Muscle layer of duodenum (tissue), 2 donors: ENCODE results near the gene TMIE.

Experiments
- H3K27ac ChIP-seq: one replicate; pipeline ENCODE4 v1.7.0; 2013; ENCODE audit warnings: mild to moderate bottlenecking, low read length
- H3K27me3 ChIP-seq: one replicate; pipeline ENCODE4 v1.7.0; 2013; ENCODE audit warnings: low read depth, mild to moderate bottlenecking, control low read depth, low read length
- H3K36me3 ChIP-seq, 2 donors: one replicate each; pipeline ENCODE4 v1.7.0; 2013; ENCODE audit warnings: low read length in 2 of 2, control low read depth in 1 of 2, mild to moderate bottlenecking in 1 of 2; ENCODE audit not compliant: insufficient read depth in 2 of 2, control insufficient read depth in 1 of 2
- H3K4me1 ChIP-seq, 2 donors: one replicate each; pipeline ENCODE4 v1.7.0; 2013; ENCODE audit warnings: low read length in 2 of 2, mild to moderate bottlenecking in 2 of 2, control low read depth in 1 of 2, moderate library complexity in 1 of 2; ENCODE audit not compliant: insufficient read depth in 2 of 2, control insufficient read depth in 1 of 2
- H3K4me3 ChIP-seq, 2 donors: one replicate each; pipeline ENCODE4 v1.7.0; 2013; ENCODE audit warnings: low read length in 2 of 2, low read depth in 1 of 2, mild to moderate bottlenecking in 1 of 2
- H3K9me3 ChIP-seq, 2 donors: one replicate each; pipeline ENCODE4 v1.7.0; 2013; ENCODE audit warnings: low read length in 2 of 2, control low read depth in 1 of 2, mild to moderate bottlenecking in 1 of 2; ENCODE audit not compliant: control insufficient read depth in 1 of 2
- donor health status: healthy.

Gene TMIE, protein sequence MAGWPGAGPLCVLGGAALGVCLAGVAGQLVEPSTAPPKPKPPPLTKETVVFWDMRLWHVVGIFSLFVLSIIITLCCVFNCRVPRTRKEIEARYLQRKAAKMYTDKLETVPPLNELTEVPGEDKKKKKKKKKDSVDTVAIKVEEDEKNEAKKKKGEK

DNA sequence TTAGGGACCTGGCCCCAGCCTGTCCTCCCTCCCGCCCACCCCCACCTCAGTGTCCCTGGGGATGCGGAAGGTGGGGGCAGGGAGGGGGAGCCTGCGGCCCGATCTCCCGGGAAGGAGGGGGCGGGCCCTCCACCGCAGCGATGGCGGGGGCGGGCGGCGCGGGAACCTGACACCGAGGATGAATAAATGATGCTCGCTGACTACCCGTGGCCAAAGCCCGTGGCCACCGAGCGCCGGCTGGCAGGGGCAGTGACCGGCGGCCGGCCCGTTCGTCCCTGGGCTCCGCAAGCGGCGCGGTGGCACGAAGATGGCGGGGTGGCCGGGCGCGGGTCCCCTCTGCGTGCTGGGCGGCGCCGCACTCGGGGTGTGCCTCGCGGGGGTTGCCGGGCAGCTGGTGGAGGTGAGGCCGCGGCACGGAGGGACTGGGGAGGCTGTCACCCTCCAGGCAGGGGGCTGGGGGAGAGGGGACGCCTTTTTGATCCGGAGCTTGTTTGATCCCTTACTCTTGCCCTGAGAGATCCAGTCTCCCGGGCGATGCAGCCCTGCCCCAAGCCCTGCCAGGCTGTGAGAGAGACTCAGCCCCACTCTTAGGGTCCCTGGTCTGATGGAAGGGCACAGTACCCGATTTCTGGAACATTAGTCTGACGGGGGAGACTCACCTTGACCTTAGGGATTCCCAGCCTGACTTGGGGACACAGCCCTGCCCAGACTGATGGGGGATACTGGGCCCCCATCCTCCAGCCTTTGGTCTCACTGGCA lies at the start of gene TMIE:
TMIE (plus strand) TSS at position 212 of the 759 bp plus-strand sequence; CDS start at position 308, 96 bp downstream.
- Histone ChIP-seq H3K9me3 (no peaks in the 10 kb centered on the region), H3K27me3 (peaks cover 4% of the 10 kb centered on the region), H3K27ac (no peak within 1 kb of the TSS), H3K36me3 (no peaks in the 10 kb centered on the region), H3K4me1 (peaks cover 0 to 38% of the 10 kb centered on the region in 2 donors), H3K4me3 (peak within 1 kb of the TSS in 1 of 2 donors; percentile 54)

DNA sequence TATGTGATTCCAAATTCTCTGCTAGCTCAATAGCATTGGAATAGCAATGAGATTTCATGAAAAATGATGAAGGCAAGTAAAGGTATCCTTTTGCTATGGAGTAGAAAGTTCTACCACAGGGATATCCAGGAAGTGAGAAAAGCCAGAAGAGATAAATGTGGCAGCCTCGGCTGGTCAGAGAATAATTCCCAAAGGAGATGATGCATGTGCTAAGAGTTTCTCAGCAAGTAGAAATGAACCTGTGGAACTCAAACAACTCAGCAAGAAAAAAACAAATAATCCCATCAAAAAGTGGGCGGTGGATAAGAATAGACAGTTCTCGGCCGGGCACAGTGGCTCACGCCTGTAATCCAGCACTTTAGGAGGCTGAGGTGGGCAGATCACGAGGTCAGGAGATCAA lies 45.9 kb upstream of the TMIE start:
- Histone ChIP-seq H3K36me3 (no peaks in the 10 kb centered on the region), H3K27ac (no peak overlapping the region), H3K4me1 (no peaks in the 10 kb centered on the region), H3K27me3 (no peaks in the 10 kb centered on the region), H3K4me3 (no peak overlapping the region), H3K9me3 (peaks cover 0 to 9% of the 10 kb centered on the region in 2 donors)

DNA sequence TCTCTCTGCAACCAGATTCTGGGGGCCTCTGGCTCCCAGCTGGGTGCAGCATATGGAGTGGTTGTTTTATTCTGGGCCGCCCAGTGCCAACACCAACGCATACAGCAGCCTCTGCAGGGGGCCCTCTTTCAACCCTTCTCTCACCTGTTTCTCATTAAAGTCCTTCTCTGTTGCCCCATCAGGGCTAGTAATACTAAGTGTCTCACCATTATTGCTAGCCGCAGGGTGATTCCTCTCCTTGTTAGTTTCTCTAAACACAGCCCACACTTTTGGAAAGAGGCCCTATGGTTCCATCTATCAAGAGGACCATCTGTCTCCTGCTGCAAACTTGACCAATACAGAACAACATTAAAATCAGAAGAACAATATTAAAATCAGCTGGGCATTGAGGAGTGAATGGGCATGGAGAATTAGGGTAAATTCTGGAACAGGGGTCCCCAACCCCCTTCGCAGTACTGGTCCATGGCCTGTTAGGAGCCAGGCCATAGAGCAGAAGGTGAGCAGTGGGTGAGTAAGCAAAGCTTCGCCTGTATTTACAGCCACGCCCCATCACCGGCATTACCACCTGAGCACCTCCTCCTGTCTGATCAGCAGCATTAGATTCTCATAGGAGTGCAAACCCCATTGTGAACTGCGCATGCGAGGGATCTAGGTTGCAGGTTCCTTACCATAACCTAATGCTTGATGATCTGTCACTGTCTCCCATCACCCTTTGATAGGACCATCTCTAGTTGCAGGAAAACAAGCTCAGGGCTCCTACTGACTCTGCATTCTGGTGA lies 44.2 kb upstream of the TMIE start:
- H3K36me3 ChIP-seq = no peaks in the 10 kb centered on the region
- no peaks in the 10 kb centered on the region for H3K27me3 ChIP-seq
- H3K4me3 ChIP-seq = no peak overlapping the region
- H3K9me3 ChIP-seq = peaks cover 0 to 8% of the 10 kb centered on the region in 2 donors
- H3K4me1 ChIP-seq = no peaks in the 10 kb centered on the region
- H3K27ac ChIP-seq = no peak overlapping the region

DNA sequence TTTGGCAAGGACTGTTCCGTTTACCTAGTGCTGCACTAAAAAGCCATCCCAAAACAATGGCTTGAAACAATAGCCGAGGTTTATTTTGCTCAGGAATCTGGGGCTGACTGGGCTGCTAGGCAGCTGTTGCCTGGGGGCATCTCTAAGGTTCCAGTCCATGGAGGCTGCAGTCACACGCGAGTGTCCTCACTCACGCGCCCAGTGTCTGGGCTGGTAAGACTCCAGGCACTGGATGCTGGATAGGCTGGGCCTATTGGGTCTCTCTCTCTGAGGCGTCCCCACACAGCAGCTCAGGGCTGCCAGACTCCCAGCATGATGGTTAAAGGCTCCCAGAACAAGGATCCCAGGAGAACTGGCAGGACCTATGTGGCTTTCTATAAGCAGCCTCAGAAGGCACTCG lies 41.9 kb upstream of the TMIE start:
- Histone ChIP-seq H3K9me3 (no peaks in the 10 kb centered on the region), H3K4me1 (peaks cover 0 to 16% of the 10 kb centered on the region in 2 donors), H3K27me3 (no peaks in the 10 kb centered on the region), H3K27ac (no peak overlapping the region), H3K36me3 (no peaks in the 10 kb centered on the region), H3K4me3 (no peak overlapping the region)

DNA sequence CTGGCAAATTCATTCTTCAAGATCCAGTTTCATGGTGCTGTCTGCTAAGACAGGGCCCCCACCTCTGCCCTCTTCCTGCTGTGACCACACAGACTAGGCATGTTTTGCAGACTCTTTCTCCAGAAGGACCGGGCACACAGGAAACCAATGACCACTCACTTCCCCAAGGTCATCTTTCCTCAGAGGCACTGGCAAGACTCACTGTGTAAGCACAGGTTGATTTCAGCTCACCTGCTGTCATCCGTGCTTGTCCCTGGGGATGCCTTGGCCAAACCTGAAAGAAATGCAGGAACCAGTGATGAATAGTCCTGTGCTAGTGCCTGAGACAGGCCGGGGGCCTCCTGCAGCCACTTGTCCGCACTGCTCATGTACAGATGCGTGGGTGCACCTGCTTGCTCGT lies 41.2 kb upstream of the TMIE start:
- Histone ChIP-seq H3K9me3 (no peaks in the 10 kb centered on the region), H3K27ac (no peak overlapping the region), H3K4me3 (no peak overlapping the region), H3K27me3 (no peaks in the 10 kb centered on the region), H3K36me3 (no peaks in the 10 kb centered on the region), H3K4me1 (peaks cover 0 to 16% of the 10 kb centered on the region in 2 donors)

DNA sequence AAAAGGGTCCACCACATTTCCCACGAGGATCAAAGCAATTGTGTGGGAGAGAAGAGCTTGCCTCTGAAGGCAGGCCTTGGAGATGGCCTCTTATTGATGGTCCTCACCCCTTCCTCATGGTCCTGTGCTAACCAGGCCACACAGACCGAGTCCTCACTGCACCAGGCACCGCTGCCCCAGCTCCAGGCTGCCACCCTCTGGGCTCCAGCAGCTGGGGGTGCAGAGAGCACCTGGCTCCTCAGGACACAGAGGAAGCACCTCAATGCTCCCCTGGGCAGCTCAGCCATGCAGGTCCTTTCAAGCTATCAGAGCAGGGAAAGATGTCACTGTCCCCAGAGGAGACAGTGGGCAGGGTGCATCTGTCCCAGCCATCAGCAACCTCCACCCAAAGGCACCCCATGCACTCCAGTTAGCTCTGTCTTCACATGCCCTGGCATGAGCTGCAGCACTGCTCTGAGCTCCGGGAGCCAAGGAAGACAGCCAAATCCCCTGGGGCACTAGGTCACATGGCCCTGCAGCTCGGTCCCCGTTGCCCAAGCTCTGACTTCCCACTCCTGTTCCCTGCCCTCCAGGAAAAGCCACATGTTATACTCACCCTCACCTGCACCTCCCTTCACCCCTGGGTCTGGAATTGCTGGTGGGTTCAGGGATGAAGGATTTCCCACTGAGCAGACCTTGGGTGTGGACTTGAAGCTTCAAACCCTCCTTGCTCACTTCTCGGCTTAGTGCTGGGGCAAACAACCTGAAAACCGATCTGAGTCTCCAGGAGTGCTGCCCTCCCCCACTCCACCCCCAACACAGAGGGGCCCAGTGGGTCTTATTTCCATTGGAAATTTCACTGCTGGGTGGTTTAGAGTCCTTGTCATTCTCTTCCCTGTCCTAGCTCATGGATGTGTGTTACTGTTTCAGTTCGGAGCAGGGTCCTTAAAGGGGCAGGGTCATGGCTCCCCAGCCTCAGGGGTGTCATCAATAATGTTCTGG lies 40.4 kb upstream of the TMIE start:
- Histone ChIP-seq H3K36me3 (no peaks in the 10 kb centered on the region), H3K27ac (no peak overlapping the region), H3K9me3 (no peaks in the 10 kb centered on the region), H3K4me3 (no peak overlapping the region), H3K27me3 (no peaks in the 10 kb centered on the region), H3K4me1 (peaks cover 0 to 16% of the 10 kb centered on the region in 2 donors)

DNA sequence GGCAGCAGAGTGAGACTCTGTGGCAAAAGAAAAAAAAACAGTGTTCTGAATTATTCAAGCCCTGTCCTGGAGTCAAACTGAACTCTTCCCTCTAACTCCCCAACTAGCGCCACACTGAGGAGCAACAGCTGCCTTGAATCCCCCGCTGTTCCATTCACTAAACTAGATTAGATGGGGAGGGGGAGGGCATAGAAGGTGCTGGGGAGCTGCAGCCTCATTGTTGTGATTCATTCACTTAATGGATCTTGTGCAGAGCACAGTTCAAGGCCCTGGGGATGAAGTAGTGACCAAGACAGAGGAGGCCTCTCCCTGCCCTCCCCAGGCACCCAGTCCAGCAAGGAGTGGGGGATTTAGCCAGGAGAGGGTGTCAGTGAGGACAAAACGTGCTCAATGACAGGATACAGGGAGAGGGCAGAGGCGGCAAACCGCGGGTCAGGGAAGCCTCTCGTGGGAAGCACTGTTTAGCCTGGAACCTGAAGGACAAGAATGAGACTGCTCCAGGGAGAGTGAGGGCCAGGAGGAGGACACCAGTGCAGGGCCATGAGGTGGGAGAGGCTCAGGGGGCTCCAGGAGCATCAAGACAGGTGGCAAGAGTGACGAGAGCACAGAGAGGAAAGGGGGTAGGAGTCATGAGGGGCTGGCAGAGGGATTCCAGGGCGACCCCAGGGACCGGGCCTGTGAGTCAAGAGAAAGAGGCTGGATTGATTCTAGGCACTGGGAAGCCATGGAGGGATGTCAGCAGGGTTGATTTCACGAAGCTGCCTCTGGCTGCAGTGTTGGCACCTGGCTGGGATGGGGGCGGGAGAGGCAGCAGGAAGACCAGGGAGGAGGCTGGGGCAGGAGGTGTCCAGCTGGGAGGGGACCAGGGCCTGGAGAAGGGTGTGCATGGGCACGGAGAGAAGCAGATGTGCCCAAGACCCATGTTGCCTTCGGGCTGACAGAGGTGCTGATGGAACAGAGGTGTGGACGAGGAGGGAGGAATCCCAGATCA lies 39.1 kb upstream of the TMIE start:
- H3K4me3 ChIP-seq = no peak overlapping the region
- H3K4me1 ChIP-seq = peaks cover 0 to 16% of the 10 kb centered on the region in 2 donors
- no peaks in the 10 kb centered on the region for H3K27me3 ChIP-seq
- no peaks in the 10 kb centered on the region for H3K36me3 ChIP-seq
- no peak overlapping the region for H3K27ac ChIP-seq
- H3K9me3 ChIP-seq = no peaks in the 10 kb centered on the region

DNA sequence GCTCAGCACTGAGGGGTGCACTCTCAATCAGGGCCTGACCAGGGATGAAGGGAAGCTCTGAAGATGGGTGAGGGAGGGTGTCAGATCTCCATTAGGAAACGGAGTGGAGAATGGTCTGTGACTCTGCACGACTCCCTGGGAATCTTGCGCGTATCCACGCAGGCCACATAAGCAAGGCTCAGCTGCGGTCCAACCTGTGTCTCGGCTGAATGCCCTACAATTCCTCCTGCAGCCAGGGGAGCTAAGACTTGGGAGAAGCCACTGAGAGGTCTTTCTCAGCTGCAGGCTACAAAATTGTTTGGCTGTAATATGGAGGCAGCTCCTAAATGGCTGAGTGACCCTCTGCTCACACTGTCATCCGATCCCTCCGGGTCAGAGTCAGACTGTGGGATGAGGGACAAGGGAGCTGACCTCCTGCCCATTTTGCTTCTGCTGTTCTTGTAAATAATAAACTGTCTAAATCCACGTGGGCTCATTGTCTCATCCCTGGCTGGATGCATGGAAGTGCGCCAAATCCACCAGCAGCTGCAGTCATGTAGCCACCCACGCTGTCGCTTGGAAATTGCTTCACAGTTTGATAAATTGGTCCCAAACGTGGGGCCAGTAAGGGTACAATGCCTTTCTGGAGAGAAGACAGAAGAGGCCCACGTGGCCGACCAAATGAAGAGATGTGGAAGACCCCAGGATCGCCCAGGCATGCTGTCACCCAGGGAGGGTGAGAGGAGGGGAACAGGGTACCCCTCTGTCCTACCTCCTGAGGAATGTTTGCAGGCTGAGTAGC lies 38.2 kb upstream of the TMIE start:
- no peaks in the 10 kb centered on the region for H3K36me3 ChIP-seq
- no peak overlapping the region for H3K27ac ChIP-seq
- no peak overlapping the region for H3K4me3 ChIP-seq
- H3K9me3 ChIP-seq = no peaks in the 10 kb centered on the region
- peaks cover 0 to 16% of the 10 kb centered on the region in 2 donors for H3K4me1 ChIP-seq
- H3K27me3 ChIP-seq = no peaks in the 10 kb centered on the region

DNA sequence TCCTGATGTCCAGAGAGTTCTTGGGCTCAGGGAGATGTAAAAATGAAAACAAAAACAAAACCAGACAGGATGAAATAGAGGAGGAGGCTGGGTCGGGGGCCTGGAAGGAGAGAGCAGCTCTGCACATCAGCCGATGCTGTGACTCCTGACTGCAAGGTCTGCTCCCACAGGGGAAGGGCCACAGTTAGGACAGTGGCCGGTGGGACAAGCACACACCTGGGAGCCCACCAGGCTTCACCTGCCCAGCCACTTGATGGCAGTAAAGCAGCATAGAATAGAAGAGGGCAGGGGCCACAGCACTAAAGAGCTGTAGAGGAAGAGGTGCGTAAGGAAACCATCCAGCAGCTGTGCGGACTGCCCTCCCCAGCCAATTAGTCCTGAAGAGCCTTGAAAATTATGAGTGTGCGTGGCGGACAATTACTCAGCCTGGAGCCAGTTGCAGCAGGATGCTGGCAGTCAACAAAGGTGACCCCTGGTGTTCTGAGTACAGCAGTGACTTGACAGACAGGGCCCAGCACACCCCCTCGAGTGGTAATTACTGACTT lies 37.5 kb upstream of the TMIE start:
- Histone ChIP-seq H3K9me3 (no peaks in the 10 kb centered on the region), H3K36me3 (no peaks in the 10 kb centered on the region), H3K27ac (no peak overlapping the region), H3K4me3 (no peak overlapping the region), H3K27me3 (no peaks in the 10 kb centered on the region), H3K4me1 (peaks cover 0 to 16% of the 10 kb centered on the region in 2 donors)
